ENCODE results near the gene PALLD. TPM values are rescaled to one million over a fixed set of nuclear protein-coding genes. Genes with fewer than 3 reads are reported as not detected.

The PALLD gene
- polyA plus RNA-seq, 4 donors: 85.8 to 252 (median 188) TPM

DNA sequence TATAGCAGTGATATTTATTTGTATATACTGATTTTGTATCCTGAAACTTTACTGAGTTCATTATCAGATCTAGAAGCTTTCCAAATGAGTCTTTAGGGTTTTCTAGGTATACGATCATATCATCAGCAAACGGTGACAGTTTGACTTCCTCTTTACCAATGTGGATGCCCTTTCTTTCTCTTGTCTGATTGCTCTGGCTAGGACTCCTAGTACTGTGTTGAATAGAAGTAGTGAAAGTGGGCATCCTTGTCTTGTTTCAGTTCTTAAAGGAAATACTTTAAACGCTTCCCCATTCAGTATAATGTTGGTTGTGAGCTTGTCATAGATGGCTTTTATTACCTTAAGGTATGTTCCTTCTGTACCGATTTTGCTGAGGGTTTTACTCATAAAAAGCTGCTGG is 475.7 kb downstream of the PALLD start:
- DNase-seq (ENCODE audit: low read depth in 4 of 4, low spot score in 3 of 4): no peak

Other genes starting within 250 kb of the PALLD start
- gene DDX60, start 178.3 kb upstream of the PALLD start, polyA plus RNA-seq (ENCODE audit: insufficient read length in 4 of 4): 10 to 100 TPM; 10.3 to 14.6 (median 12.2) TPM
- gene DDX60L, start 16.6 kb upstream of the PALLD start, polyA plus RNA-seq (ENCODE audit: insufficient read length in 4 of 4): 10 to 100 TPM in 2 of 4 donors, 1 to 10 TPM in 2; 7.0 to 13.3 (median 11.0) TPM